ENCODE data around the gene L3MBTL2.

- TF ChIP-seq POLR2A (IDR thresholded peaks at IDR 0.05) (no peak), CTCF (IDR thresholded peaks at IDR 0.05) (no peak)
These were observed 13.6 kb upstream of the L3MBTL2 start for GRCh38 chr22:41191467-41191866.
